GM21576 (cell line): ENCODE measurements around the gene ANKRD62.

Experiments
- ATAC-seq: cut with Tn5 transposase; IDR thresholded peaks from one replicate; pipeline ENCODE4 v1.9.1; 2021; ENCODE audit warnings: mild to moderate bottlenecking, moderate library complexity; ENCODE audit not compliant: unreplicated experiment

Gene ANKRD62

DNA sequence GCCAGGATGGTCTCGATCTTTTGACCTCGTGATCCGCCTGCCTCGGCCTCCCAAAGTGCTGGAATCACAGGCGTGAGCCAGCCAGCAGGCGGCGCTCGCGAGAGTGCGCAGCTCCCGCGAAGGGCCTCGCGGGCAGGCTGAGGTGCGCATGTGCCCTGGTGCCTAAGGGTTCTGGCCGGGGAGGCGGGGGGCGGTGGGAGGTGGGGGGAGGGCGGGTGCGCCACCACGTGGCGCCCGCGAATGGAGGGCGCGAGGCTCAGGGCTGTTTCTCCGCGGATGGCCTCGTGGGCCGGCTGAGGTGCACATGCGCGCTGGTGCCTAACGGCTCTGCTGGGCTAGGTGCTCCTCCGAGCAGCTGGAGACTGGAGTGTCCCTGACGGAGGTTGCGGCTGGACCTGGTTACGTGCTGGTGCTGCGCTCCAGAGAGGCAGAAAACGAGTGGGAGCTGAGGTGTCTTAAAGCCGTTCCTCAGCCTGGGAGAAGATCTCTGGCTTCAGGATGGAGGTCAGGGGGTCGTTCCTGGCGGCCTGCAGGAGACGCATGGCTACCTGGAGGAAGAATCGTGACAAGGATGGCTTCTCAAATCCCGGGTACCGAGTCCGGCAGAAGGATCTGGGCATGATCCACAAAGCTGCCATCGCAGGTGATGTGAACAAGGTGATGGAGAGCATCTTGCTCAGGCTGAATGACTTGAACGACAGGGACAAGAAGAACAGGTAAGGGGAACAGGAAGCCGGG is at the start of gene ANKRD62:
ANKRD62 (plus strand) TSS at position 324 of the 738 bp plus-strand sequence; CDS start at position 499, 175 bp downstream.
- ATAC-seq = no peak

DNA sequence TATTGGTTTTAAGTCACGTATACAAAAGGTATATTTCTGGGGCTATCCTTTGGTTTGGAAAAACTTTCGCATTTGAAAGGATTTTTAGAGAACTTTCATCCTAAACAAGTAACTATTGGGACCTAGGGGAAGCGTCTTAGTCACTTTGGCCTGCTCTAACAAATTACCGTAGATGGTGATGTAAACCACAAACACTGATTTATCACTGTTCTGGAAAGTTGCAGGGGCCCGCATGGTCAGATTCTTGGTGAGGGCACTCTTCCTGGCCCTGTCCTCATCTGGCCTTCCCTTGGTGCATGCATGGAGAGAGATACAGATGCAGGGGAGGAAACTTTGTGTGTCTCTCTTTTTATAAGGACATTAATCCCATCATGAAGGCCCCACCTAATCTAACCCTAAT is 49.1 kb upstream of the ANKRD62 start:
- no peak for ATAC-seq

DNA sequence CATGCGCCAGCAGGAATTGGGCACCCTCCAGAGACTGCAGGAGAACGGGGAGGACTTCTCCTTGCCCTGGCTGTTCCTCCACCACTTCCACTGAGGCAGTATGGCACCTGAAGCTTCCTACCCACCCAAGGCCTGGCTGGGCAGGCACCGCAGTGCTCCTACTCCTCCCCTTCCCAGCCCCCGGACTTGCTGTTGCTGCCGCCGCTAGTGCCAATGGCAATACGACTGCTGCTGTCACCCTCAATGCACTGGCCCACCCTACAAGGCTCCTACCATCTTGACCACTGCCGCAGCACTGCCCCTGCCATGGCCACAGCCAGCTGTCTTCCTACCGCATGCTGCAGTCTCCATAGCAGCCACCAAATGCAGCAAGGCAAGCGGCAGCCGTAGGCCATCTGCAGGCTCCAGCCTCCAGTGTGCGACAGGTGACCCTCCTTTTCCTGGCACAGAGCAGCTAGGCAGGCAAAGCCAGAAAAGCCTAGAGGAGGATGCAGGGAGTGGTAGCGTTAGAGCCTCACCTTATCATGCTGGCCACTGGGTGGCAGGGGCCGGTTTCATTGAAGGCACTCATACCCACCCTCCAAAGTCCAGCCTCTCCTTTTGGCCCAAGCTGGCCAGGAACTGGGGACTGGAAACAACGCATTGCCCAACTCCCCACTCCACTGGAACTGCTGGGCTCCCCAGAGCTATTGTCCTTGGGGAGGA is 47.4 kb upstream of the ANKRD62 start:
- ATAC-seq = no peak

DNA sequence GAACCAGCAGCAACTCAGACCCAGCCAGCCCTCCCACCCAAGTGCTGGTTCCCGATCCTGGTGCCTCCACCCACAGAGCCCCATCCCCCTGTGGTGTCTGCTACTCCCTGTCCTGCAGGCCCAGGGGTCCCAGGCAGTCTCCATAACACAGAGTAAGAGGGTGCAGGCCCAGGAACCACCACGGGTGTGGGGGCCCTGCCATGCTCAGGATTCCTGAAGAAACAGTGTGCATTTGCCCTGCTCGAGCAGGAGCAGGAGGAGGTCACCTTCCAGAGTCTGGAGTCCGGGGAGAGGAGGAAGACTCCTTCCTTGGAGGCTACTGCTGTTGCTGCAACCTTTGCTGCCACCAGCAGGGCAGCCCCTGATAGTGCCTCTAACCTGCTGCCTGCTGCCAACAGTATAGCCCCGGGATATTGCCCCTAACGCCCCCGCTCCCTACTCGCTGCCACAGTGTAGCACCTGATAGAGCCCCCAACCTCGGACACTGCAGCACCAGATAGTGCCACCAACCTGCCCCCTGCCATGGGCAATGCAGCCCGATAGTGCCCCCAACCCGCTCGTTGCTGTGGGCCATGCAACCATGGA is 46.8 kb upstream of the ANKRD62 start:
- no peak for ATAC-seq

- no peak for ATAC-seq
These were observed 45.4 kb upstream of the ANKRD62 start for GRCh38 chr18:12048010-12048826.

DNA sequence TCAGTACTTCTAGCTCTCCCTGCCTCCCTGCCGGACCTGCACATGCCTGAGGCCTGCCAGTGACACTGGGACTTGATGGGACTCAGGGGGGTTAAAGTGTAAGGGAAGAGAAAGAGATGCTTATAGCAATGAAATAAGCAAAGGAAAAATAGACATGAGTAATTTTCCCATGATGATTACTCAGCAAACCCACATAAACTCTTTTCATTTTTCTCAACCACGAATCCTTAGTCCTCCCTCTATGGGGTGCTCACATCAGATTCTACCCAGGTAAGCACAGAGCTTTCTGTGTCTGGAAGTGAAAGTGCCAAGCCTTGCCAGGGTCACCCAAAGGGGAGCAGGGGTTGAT is 44.8 kb upstream of the ANKRD62 start:
- ATAC-seq = no peak

- peak; percentile 91 for ATAC-seq
These were observed 43.4 kb upstream of the ANKRD62 start for GRCh38 chr18:12049978-12050811.

- no peak for ATAC-seq
These were observed 40.8 kb upstream of the ANKRD62 start for GRCh38 chr18:12052866-12053265.

DNA sequence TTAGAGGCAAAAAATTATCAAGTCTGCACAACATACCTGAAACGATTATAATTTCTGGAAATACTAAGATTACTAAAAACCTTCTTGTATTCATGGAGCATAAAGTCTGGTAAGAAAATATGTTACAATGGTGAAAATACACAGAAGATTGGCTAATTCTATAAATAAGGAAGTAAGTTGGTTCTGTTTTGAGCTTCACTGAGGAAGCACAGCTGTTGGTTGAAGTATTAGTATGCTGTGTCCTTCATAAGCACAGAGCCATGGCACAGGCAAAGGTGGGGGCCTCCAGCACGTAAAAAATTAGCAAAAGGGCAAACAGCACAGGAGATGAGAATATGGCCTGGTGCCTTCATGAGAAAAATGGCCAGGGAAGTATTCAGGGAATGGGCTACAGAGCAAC is 40.4 kb upstream of the ANKRD62 start:
- ATAC-seq = peak; percentile 44

GRCh38 chr18:12056034-12056883 is 37.4 kb upstream of the ANKRD62 start:
- ATAC-seq = no peak

GRCh38 chr18:12056884-12057402 is 36.7 kb upstream of the ANKRD62 start:
- no peak for ATAC-seq

GRCh38 chr18:12057419-12058039 is 36.1 kb upstream of the ANKRD62 start:
- no peak for ATAC-seq

GRCh38 chr18:12059334-12060181 is 34.1 kb upstream of the ANKRD62 start:
- ATAC-seq = no peak

DNA sequence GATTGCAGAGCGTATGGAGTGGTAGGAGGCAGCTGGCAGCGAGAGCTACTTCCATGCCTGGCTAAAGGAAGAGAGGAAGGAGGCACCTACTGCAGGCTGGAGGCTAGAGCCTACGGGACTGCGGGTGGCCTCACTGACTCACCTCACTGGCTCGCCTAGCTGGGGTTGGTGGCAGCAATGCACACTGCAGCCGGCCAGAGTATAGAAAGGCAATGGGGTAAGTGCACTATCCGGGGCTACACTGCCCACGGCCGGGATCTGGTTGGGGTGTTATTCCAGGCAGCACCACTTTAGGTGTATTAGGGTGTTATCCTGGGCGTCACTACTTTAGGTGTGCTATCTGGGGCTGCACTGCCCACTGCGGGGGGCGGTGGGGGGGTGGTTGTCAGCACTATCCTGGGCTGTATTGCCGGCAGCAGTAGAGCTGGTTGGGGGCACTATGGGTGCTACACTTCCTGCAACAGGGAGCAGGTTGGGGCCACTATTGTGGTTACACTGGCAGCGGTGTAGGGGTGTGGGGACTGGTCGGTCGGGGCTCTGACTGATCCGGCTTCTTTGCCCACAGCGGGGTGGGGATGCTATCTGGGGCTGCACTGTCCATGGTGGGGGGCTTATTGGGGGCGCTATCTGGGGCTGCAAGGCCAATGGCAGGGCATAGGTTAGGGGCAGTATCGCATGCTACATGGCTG is 33.3 kb upstream of the ANKRD62 start:
- ATAC-seq = no peak

GRCh38 chr18:12061685-12062084 is 32.0 kb upstream of the ANKRD62 start:
- no peak for ATAC-seq

GRCh38 chr18:12062974-12063373 is 30.7 kb upstream of the ANKRD62 start:
- no peak for ATAC-seq

DNA sequence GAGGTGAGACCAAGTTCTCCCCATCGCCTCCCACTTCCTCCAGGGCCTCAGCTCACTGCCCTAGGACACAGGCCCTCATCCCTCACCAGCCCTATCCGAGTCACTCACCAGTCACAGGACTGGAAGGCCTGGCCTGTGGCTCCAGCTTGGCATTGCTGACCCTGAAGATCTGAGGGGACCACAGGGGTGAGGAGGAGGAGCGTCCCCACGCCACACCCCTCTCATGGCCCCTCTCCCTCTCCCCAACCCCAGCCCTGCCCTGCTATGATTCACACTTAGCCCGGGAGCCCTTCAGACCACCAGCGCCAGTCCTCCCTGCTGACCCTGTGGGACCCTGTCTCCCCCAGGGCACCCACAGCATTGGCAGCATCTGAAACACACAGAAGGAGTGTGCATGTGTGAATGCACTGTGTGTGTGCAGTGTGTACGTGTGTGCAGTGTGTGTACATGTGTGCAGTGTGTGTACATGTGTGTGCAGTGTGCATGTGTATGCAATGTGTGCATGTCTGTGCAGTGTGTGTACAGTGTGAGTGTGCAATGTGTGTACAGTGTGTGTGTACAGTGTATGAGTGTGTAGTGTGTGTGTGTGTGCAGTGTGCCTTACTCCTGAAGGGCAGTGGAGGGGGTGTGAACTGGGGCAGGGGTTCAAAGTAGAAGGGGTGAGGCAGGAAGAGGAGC is 29.4 kb upstream of the ANKRD62 start:
- no peak for ATAC-seq
